ENCODE data around the gene MSMO1. TPM values are rescaled to one million over a fixed set of nuclear protein-coding genes. Genes with fewer than 3 reads are reported as not detected.

MSMO1 gene
- total RNA-seq, 2 donors from 2014 or later, result 106 to 109 TPM

- peaks cover 56% of the 10 kb centered on the region for H3K4me1 Mint-ChIP-seq
- DNase-seq, result peak; percentile 90
- H3K36me3 Mint-ChIP-seq (ENCODE audit: low read depth), result no peaks in the 10 kb centered on the region
- Histone ChIP-seq H3K36me3 (ENCODE audit: control insufficient read depth, insufficient read depth, low read length) (peaks cover 14% of the 10 kb centered on the region), H3K9ac (ENCODE audit: extremely low read depth, low read length, poor library complexity, severe bottlenecking) (peak overlapping the region; percentile 70), H3K4me1 (ENCODE audit: control insufficient read depth, insufficient read depth, low read length) (peaks cover 19% of the 10 kb centered on the region), H3K4me3 (ENCODE audit: low read length) (peak overlapping the region; percentile 83), H3K27me3 (ENCODE audit: control insufficient read depth, insufficient read depth, low read length, poor library complexity, severe bottlenecking) (no peaks in the 10 kb centered on the region), H3K27ac (ENCODE audit: low read depth, low read length) (no peak overlapping the region), H3K9me3 (ENCODE audit: control insufficient read depth, low read length) (no peaks in the 10 kb centered on the region)
- H3K9me3 Mint-ChIP-seq, result no peaks in the 10 kb centered on the region
- peaks cover 11% of the 10 kb centered on the region for H3K27me3 Mint-ChIP-seq (ENCODE audit: insufficient read depth)
- peak overlapping the region; percentile 87 for H3K27ac Mint-ChIP-seq
- TF ChIP-seq, protein P1, sequence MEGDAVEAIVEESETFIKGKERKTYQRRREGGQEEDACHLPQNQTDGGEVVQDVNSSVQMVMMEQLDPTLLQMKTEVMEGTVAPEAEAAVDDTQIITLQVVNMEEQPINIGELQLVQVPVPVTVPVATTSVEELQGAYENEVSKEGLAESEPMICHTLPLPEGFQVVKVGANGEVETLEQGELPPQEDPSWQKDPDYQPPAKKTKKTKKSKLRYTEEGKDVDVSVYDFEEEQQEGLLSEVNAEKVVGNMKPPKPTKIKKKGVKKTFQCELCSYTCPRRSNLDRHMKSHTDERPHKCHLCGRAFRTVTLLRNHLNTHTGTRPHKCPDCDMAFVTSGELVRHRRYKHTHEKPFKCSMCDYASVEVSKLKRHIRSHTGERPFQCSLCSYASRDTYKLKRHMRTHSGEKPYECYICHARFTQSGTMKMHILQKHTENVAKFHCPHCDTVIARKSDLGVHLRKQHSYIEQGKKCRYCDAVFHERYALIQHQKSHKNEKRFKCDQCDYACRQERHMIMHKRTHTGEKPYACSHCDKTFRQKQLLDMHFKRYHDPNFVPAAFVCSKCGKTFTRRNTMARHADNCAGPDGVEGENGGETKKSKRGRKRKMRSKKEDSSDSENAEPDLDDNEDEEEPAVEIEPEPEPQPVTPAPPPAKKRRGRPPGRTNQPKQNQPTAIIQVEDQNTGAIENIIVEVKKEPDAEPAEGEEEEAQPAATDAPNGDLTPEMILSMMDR (conservative IDR thresholded peaks at IDR 0.05), result peak; percentile 28
- WGBS, 2 experiments (ENCODE audit: insufficient coverage in 1 of 2, insufficient read length in 1 of 2), result 0 to 4% methylated on average over 3 to 8 of the region's 11 CpGs
- peak overlapping the region; percentile 77 for H3K4me3 Mint-ChIP-seq
Measured at GRCh38 chr4:165379678-165380064, 52.2 kb downstream of the MSMO1 start.

- TF ChIP-seq, protein P1 (conservative IDR thresholded peaks at IDR 0.05), result no peak
- H3K4me1 ChIP-seq (ENCODE audit: control insufficient read depth, insufficient read depth, low read length), result peaks cover 27% of the 10 kb centered on the region
- peak overlapping the region; percentile 70 for H3K9ac ChIP-seq (ENCODE audit: extremely low read depth, low read length, poor library complexity, severe bottlenecking)
- H3K9me3 ChIP-seq (ENCODE audit: control insufficient read depth, low read length), result no peaks in the 10 kb centered on the region
- no peaks in the 10 kb centered on the region for H3K27me3 ChIP-seq (ENCODE audit: control insufficient read depth, insufficient read depth, low read length, poor library complexity, severe bottlenecking)
- Mint-ChIP-seq H3K27me3 (ENCODE audit: insufficient read depth) (peaks cover 11% of the 10 kb centered on the region), H3K4me3 (peak overlapping the region; percentile 77), H3K9me3 (no peaks in the 10 kb centered on the region), H3K4me1 (peaks cover 60% of the 10 kb centered on the region), H3K27ac (no peak overlapping the region), H3K36me3 (ENCODE audit: low read depth) (peaks cover 4% of the 10 kb centered on the region)
- DNase-seq, result no peak
- peak overlapping the region; percentile 83 for H3K4me3 ChIP-seq (ENCODE audit: low read length)
- peaks cover 19% of the 10 kb centered on the region for H3K36me3 ChIP-seq (ENCODE audit: control insufficient read depth, insufficient read depth, low read length)
- 19 to 44% methylated on average over 1 of the region's 1 CpG for WGBS, 2 experiments (ENCODE audit: insufficient coverage in 1 of 2, insufficient read length in 1 of 2)
- no peak overlapping the region for H3K27ac ChIP-seq (ENCODE audit: low read depth, low read length)
Measured at GRCh38 chr4:165380805-165381204, 53.3 kb downstream of the MSMO1 start.

DNA sequence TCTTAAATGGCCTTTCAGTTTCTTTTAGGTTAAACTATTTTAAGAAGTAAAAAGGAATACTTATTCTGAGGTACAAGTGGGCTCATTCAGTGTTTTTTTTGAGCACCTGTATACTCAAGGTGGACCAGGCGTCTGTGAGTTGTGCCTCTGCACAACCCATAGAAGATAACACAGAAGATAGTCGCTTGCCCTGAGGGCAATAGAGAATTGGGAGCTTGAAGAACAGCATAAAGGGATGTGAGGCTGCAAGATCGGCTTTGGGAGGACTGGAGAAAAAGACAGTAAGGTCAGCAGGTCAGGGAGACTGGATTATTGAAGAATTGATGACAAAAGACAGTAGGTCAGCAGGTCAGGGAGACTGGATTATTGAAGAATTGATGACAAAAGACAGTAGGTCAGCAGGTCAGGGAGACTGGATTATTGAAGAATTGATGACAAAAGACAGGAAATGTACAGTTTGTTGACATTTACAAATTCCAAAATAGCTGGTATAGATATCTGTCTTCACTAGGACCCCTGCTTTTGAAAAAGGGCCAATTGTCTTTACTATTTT is 54.4 kb downstream of the MSMO1 start:
- TF ChIP-seq, protein P1 (conservative IDR thresholded peaks at IDR 0.05), result no peak
- H3K9me3 ChIP-seq (ENCODE audit: control insufficient read depth, low read length), result no peaks in the 10 kb centered on the region
- 67 to 69% methylated on average over 3 of the region's 3 CpGs for WGBS, 2 experiments (ENCODE audit: insufficient coverage in 1 of 2, insufficient read length in 1 of 2)
- H3K27ac Mint-ChIP-seq, result no peak overlapping the region
- H3K36me3 Mint-ChIP-seq (ENCODE audit: low read depth), result peaks cover 6% of the 10 kb centered on the region
- no peak overlapping the region for H3K9ac ChIP-seq (ENCODE audit: extremely low read depth, low read length, poor library complexity, severe bottlenecking)
- peaks cover 11% of the 10 kb centered on the region for H3K27me3 Mint-ChIP-seq (ENCODE audit: insufficient read depth)
- no peak overlapping the region for H3K27ac ChIP-seq (ENCODE audit: low read depth, low read length)
- peak overlapping the region; percentile 77 for H3K4me3 Mint-ChIP-seq
- peak overlapping the region; percentile 83 for H3K4me3 ChIP-seq (ENCODE audit: low read length)
- no peaks in the 10 kb centered on the region for H3K27me3 ChIP-seq (ENCODE audit: control insufficient read depth, insufficient read depth, low read length, poor library complexity, severe bottlenecking)
- DNase-seq, result no peak
- peaks cover 27% of the 10 kb centered on the region for H3K4me1 ChIP-seq (ENCODE audit: control insufficient read depth, insufficient read depth, low read length)
- peaks cover 66% of the 10 kb centered on the region for H3K4me1 Mint-ChIP-seq
- H3K36me3 ChIP-seq (ENCODE audit: control insufficient read depth, insufficient read depth, low read length), result peaks cover 23% of the 10 kb centered on the region
- no peaks in the 10 kb centered on the region for H3K9me3 Mint-ChIP-seq
